GOT3 (cell line): ENCODE data around the gene PSD.

Experiments
- DNase-seq: peaks from one replicate; lab custom pipeline; 2025; ENCODE audit warnings: mixed read lengths; lab: John Stamatoyannopoulos, UW

PSD gene

DNA sequence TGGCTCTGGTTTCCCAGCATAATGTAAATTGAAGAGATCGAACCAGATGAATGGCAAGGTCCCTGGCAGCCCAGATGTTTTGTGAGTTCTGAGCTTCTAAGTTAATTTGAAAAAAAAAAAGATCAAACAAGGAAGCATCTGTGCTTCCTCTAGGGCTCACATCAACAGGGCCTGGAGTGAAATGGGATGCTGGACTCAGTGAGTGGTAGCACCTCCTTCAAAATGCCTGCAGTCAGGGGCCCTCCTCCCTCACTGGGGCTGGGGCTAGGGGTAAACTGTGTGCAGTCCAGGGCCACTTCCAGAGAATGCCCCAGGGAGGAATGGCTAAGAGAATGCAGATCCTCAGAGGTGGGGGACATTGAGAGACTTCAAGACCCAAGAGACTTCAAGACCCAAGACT, 19.8 kb upstream of the PSD start:
- no peak for DNase-seq

DNA sequence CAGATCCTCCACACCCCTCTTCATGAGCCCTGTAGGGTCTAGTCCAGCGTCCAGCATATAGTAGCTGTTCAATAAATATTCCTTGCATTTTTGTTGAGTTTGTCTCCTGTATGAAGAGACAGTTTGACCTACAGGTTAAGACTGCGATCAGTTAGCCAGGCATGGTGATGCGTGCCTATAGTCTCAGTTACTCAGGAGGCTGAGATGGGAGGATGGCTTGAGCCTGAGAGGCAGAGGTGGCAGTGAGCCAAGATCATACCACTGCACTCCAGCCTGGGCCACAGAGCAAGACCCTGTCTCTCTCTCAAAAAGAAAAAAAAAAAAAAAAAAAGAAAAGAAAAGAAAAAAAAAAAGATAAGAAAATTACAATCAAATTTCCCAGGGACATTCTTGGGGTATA, 18.9 kb upstream of the PSD start:
- DNase-seq = no peak

DNA sequence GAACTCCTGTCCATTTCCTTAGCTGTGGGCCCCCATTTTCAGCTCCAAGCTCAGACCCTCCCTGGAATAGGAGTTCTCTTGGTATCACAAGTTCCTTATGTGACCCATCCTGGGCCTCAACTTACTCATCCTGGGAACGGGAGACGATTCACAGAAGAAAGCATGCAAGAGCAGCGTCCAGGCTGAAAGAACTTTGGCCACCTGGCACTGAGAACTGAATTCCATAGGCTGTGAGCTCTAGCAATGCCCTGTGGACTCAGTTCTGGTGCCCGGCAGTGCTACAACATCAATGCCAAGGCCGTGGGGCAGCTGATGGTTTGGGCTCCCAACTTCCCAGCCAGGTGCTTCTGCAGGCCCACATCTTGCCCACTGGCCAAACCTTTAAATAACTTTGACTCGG, 17.7 kb upstream of the PSD start:
- DNase-seq = no peak

DNA sequence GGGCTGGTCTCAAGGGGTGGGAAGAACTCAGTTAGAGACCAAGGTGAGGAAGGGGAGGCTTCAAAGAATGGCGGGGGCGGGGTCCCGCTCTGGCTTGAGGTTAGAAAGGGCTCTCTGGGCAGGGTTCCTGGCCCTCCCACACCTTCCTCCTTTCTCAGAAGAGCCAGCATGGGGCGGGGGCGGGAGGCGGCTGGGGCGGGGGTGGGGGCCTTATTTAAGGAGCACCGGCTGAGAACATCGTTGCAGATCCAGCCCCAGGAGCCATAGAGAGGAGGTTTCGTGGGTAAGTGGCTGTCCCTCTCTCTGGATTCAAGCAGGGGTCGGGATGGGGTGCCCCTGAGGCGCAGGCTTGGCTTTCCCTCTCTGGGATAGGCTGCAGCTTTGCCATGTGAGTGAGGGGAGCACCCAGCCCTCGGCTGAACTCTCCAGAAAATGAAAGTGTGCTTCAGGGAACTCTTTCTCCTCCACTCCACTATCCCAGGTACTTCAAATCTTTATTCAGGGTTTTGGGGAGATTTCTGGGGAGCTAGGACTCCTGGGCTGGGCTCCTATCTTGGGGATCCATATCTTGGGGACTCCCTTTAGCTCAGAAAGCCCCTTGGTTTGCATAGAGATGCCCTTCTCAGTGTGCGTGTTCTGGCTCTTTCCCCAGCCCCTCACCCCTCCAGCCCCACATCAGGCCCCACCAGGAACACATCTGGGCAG, 17.1 kb upstream of the PSD start:
- DNase-seq = no peak

DNA sequence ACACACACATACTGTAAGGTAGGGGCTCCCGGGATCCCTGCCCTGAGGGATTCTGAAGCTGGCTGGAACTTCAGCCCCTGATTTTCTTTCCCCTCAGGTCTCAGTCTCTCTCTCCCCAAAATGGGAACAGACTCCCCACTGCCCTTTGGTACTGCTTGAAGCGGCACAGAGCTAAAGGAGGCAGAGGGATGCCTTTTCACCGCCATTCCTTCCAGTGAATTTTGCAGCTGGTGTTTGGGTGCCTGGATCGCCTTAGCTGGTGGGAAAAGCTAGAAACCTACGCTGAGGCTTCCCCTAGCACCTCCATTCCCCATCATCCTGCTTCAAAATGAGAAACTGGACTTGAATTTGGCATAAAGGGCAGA, 16.5 kb upstream of the PSD start:
- no peak for DNase-seq

DNA sequence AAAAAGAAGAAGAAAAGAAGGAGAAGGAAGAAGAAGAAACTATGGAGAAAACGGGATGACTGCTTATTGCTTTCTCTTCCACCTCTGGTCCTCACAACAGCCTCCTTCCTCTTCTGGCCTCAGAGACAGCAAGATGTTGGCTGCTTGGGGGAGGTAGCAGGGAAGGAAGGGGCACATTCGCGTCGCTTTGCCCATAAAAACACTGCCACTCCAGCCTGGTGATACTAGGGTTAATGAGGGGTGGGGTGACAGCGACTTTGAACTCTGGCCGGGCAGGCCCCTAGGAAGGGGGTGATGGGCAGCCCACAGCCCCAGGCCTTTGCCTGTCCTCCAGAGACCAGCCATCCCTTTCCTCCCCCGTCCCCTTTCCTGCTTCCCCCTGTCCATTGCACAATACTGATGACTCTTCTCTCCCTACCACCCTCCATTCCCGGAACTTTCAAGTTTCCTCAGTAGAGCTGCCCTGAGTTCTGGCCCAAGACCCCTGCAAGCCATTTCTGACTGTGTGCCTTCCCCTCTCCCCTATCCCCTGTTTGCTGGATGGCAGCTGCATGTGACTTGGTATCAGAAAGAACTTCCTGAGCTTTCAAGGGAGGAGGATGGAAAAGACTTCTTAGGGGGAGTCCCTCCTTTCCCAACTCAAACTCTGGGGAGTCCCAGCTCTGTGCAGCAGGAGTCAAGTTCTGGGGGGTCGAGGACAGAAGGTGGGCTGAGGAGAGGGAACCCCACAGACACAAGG, 16.0 kb upstream of the PSD start:
- no peak for DNase-seq

DNA sequence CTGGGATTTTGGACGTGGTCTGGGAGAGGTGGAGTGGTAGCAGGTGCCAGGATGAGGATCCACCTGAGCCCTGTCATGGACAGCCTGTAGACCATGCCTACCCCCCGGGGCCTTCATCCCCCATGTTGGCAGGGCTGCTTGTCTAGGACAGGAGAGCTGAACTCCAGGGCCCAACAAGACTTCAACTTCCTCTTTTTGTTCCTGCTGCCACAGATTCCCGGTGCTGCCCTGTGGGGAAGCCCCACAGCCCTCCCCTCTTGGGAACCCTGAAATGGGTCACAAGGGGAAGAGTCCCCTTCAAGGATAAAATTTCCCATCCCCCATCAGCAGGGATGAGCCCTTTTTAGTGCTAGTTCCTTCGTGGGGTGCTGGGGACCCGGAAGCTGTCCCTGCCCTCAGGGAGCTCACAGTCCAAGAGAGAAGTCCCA, 15.0 kb upstream of the PSD start:
- DNase-seq = no peak

DNA sequence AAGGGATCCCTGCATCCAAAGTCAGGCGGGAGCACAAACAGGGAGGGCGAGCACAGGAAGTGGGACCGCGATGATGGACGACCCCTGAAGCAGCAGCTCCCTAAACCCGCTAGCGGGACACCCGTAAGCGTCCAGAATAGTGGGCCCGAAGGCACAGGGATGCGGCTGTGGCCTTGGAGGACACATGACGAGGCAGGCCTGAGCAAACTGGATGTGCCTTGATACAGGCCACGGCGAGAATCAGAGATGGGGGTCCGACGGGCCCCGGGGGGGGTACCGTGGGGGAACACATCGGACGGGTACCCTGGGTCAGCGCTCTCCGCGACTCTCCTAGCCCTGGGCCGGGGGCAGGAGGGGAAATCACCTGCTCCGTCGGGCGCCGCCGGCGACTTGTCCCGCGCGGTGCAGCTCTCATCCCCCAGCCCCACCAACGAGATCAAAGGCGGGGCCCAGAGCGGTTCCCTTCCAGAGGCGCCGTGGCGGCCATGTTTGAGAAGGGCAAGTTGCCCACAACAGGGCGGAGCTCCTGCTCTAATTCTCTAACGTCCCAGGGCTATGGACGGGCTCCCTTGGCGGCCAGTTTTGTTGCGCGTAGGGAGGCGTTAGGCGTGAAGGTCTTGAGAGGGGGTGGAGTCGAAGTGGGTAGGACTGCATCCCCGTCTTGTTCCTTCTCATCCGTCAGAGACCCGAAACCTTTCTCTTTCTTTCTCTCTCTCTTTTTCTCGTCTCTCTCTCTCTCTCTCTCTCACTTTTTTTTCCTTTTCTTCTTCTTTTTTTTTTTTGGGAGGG, 13.8 kb upstream of the PSD start, which contains the start of gene CUEDC2:
Gene CUEDC2 (minus strand): TSS at position 413 of the 789 bp plus-strand sequence. CDS start 7,386 bp downstream, outside the sequence.
- DNase-seq = peak; percentile 84

DNA sequence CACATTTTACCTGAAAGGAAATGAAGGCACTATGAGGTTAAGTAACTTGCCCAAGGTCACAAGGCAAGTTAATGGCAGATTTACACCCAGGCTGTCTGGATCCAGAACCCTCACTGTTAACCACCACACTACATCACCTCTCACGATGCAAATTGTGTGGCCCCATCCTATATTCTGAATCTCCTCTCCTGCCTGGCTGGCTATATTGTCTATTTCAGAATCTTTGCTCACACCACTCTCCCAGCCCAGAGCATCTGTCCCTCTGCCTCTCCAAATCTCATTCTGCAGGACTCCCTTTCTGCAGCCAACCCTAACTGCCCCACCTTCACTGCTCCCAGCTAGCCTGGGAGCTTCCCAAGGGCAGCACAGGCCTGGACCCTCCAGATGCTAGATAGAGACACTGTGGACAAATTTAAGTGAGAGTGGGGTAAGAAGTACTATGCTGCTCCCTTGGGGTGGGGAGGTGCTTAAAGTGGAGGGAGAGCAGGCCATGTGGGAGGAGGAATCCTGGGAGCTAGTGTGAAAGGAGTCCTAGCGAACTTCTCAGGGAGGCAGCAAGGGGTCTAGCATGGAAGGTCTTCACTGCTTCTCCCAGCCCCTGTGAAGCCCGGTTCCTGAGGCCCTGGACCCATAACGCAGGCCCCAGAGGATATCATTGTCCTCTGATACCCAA, 13.0 kb upstream of the PSD start:
- no peak for DNase-seq

DNA sequence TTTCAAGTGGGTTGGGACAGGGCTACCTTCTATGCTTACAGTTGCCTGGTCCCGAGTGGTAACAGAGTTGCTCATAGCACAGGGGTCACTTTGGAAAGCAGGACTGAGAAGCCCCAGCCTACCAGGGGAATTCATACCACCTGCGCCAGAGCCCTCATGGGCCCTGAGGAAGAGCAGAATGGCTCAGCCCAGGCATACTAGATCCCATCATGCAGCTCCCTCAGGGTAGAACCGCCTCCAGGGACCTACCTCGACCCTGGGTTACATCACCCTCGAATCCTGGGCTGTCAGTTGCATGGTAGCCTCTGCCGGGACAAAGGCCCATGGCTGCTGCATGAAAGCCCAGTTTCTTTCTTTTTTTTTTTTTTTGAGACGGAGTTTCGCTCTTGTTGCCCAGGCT, 10.9 kb upstream of the PSD start:
- no peak for DNase-seq

DNA sequence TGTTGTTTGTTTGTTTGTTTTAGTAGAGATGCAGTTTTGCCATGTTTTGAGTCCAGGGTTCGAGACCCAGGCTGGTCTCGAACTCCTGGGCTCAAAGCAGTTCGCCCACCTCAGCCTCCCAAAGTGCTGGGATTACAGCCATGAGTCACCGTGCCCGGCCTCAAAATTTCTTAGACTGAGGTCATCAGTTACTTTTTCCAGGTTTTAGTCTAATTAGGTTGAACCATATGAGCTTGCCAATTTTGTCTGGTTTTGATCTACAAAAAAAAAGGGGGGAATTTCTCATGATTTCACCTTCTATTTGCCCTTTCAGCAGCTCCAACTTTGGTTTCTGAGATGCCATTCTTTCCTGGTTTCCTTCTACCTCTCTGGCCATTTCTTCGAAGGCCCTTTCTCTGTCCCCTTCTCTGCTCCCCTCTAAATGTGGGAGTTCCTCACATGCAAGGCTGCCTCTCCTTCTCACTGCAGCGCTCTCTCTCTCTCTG, 8.3 kb upstream of the PSD start:
- DNase-seq = no peak

DNA sequence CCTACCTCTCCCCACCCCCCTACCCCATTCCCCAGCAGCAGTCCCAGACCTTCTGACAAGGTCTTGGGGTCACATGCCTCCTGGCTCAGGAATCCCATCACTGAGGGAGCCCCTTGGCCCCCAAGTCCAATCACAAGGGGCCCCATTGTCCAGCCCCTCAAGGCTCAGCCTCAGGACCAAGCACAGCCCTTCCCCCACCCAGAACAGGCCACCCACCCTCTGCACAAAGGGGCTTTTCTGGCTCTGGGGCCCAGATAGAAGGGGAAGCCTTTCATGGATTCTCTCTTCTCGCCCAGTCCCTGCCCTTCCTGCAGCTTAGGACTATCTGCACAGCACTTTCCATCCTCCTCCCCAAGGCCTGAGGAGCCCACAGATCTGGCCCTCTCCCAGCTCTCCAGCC, 6.9 kb upstream of the PSD start:
- no peak for DNase-seq

DNA sequence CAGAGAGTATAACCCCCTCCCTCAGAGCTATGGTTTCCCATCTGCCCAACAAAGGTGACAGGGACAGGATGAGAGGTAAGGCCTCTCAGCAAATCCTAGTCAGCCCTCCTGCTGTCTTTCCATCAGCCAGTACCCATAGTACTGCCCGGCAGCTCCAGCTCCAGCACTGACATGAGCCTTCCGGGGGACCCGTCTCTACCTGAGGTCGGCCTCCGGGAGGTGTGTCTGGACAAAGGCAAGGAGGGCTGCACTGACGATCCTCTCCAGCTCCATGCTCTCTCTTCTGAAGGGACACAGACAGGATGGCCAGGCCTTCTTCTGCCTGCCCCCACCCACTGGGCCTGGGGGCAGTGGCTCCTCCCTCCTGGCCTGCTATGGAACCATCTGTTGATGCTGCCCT, 6.3 kb upstream of the PSD start:
- DNase-seq = no peak

DNA sequence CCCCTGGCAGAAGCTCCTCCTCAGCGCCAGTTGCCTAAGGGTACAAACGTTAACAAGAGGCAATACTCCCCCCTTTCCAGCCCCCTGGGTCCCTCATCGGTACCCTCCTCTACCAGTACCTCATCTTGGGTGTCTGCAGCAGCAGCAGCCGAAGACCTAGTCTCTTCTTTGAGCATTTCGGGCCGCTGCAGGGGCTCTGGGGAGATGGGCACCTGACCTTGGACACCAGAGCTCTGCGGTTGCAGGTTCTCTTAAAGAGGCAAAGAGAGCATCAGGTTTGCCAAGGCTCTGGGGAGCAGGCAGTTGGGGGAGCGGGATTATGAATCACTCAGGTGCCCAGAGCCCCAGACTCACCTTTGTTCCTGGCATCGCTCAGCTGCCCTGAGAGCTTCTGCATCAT, 5.6 kb upstream of the PSD start:
- DNase-seq = no peak

DNA sequence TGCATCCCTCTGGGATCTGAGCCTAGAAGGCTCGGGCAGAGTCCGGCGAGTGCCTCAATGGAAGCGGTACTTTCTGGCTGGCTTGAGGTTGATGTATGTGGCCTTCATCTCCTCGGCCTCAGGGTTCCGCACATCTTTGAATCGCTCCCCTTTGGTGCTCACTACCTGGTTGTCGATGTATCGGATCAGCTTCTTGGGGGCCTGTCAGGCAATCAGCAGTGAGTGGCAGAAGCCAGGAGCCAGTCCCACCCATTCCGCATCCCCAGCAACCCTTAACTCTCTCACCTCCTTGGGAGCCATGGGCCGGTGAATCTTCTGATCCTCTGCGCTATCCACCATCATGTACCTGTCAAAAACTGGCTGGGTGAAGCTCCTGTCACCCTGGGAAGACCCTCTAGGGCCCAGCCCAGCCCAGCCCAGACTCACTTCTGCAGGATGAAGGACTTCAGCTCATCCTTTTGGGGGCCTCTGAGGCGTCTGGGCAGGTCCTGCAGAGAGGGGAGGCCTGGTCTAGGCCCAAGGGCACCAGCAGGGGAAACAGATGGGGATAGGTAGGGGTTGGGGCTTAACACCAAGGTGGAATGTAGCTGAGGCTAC, 4.9 kb upstream of the PSD start:
- DNase-seq = no peak

DNA sequence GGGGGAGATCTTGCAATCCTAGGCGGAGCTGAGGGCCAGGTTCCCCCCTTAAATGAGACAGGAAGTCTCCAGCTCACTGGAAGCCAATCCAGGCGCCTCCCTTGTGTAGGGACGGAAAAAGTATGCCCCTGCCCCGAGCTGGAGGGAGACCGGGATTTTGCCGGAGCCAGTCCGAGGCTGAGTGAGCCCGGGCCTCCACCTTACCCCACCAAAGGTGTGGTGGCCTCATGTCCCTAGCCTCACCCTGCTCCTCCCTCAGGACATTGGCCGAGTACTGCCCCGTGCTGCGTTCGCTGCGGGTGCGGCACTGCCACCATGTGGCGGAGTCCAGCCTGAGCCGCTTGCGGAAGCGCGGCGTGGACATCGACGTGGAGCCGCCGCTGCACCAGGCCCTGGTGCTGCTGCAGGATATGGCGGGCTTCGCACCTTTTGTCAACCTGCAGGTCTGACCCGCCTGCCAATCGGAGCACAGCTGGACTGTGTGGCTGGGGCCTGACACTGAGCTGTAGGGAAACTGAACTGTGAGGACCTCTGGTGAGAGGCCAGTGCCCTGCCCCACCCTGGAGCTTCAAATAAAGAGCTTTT, 4.1 kb upstream of the PSD start:
- DNase-seq = no peak

DNA sequence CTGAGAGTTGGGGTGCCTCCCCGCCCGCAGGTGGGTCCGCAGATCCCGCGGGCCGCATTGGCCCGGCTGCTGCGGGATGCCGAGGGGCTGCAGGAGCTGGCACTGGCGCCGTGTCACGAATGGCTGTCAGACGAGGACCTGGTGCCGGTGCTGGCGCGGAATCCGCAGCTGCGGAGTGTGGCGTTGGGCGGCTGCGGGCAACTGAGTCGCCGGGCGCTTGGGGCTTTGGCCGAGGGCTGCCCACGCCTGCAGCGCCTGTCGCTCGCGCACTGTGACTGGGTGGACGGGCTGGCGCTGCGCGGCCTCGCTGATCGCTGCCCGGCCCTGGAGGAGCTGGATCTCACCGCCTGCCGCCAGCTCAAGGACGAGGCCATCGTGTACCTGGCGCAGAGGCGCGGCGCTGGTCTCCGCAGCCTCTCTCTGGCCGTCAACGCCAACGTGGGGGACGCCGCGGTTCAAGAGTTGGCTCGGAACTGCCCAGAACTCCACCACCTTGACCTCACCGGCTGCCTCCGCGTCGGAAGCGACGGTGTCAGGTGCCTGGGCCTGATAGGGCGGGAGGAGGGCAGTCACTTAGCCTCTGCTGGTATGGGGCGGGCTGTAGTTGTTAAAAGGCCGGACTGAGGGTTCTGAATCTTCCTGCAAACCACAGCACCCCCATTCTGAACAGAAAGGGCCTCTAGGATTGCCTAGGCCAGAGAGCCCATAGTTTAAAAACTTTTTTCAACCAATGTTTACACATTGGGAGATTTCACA, 3.4 kb upstream of the PSD start:
- DNase-seq = no peak

DNA sequence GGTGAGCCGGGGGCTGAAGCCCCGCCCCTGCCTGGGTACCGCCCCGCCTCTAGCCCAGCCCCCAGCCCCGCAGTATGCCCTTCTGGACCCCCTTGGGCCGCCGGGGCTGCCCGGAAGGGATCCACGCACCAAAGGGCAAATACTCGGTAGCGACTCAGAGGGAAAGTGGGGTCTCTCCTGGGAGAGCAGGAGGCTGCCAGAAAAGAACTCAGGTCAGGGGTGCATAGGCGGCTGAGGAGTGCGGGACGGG, 2.8 kb upstream of the PSD start:
- DNase-seq = no peak

DNA sequence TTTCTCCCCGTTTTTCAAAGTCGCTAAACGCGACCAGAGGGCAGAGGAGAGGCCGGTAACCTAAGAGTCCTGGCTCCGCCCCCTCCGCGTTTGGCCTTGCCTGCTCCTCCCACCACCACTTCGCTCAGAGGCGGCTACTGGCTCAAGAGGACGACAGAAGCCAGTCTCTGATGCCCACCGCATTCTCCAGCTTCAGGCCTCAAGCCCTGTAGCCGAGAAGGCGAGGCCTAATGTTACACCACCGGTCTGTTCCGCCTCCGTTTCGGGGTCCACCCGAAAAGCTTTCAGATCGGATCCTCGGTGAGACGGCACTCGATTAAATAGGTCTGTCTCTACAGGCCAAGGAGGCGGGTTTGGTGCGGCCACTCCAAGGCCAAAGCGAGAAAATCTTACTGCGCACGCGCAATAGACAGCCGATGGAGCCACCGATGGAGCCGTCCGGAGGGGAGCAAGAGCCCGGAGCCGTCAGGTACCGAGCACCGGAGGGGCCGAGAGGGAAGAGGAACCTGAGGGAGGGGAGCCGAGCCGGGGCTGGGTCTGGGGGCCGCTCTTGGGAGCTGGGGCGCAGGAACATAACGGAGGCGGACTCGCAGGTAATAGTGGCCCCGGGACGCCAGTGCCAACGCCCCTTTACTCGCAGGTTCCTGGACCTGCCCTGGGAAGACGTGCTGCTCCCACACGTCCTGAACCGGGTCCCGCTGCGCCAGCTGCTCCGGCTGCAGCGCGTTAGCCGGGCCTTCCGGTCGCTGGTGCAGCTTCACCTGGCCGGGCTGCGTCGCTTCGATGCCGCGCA, 2.3 kb upstream of the PSD start, which contains the start of gene FBXL15:
Gene FBXL15 (plus strand): TSS at position 123 of the 793 bp plus-strand sequence. CDS start 294 bp downstream, at position 417.
- DNase-seq = peak; percentile 82

DNA sequence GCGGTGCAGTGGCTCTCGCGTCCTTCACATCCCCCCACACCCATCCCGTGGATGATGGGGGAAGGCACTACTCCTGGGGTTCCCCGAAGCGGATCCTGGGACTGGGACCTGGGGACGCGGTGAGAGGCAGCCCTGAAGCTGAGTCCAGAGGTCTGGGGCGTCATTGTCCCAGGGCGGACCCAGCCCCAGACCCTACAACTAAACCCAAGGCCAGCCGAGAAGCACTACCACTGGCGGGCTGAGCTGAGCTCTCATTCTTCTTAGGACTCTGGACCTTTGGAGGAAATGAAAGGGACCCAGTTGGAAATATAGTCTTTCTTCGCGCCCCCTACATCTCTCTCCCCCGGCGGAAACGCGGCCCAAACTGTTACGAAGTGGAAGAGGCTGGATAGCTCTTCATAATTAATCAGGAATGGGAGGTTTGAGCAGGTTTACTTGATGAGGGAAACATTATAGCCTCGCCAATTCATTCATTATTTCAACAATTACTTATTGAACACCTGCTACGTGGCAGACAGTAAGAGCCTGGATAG, 1.7 kb upstream of the PSD start:
- DNase-seq = no peak
